ENCODE data around the gene STXBP5. TPM values are rescaled to one million over a fixed set of nuclear protein-coding genes. Genes with fewer than 3 reads are reported as not detected.

Gene STXBP5
- total RNA-seq, 2 experiments from 2014 or later: 11.4 to 11.5 TPM

DNA sequence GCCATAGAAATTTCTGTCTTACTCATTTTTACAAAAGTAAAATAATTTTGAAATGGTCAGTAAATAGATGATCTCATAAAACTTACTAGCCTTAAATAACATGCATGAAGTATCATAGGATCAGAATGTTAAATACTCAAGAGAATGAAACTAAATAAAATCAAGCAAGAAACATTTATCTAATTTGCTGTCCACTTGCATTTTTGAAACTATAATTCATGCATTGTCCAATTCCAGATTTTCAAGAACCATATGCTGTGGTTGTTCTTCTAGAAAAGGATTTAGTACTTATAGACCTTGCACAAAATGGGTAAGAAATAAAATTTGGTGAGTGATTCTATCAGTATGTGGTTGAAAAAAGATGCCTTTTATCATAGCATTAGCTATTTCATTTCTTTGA is 107.0 kb downstream of the STXBP5 start:
- H3K27ac Mint-ChIP-seq: no peak overlapping the region
- intact Hi-C loops (cut with micrococcal nuclease): no loop called here
- H3K4me1 Mint-ChIP-seq (ENCODE audit: low read depth): no peaks in the 10 kb centered on the region
- no peaks in the 10 kb centered on the region for H3K9me3 Mint-ChIP-seq
- TF ChIP-seq, protein P1, sequence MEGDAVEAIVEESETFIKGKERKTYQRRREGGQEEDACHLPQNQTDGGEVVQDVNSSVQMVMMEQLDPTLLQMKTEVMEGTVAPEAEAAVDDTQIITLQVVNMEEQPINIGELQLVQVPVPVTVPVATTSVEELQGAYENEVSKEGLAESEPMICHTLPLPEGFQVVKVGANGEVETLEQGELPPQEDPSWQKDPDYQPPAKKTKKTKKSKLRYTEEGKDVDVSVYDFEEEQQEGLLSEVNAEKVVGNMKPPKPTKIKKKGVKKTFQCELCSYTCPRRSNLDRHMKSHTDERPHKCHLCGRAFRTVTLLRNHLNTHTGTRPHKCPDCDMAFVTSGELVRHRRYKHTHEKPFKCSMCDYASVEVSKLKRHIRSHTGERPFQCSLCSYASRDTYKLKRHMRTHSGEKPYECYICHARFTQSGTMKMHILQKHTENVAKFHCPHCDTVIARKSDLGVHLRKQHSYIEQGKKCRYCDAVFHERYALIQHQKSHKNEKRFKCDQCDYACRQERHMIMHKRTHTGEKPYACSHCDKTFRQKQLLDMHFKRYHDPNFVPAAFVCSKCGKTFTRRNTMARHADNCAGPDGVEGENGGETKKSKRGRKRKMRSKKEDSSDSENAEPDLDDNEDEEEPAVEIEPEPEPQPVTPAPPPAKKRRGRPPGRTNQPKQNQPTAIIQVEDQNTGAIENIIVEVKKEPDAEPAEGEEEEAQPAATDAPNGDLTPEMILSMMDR (IDR thresholded peaks at IDR 0.05): no peak
- DNase-seq (no peak), ATAC-seq (no peak)
- no peaks in the 10 kb centered on the region for H3K36me3 Mint-ChIP-seq (ENCODE audit: low read depth)
- no peak overlapping the region for H3K4me3 Mint-ChIP-seq
- H3K27me3 Mint-ChIP-seq: no peaks in the 10 kb centered on the region
- ChIA-PET CTCF (no interaction called here), POLR2A (no interaction called here)

DNA sequence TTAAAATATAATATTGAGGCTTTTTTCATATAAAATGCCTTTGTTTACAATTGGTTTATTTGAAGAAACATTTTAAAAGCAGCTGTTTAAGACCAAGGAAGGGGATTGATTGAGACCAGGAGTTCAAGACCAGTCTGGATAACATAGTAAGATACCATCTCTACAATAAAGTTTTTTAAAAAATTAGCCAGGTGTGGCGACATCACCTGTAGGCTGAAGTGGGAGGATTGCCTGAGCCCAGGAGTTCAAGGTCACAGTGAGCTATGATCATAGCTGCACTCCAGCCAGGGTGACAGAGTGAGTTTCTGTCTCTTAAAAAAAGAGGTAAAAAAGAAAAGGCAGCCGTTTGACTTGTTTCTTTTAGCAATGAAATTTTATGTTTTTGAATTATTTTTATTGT is 117.0 kb downstream of the STXBP5 start:
- intact Hi-C loops (cut with micrococcal nuclease): no loop called here
- peaks cover 19% of the 10 kb centered on the region for H3K4me1 Mint-ChIP-seq (ENCODE audit: low read depth)
- ChIA-PET CTCF (no interaction called here), POLR2A (no interaction called here)
- H3K36me3 Mint-ChIP-seq (ENCODE audit: low read depth): peaks cover 14% of the 10 kb centered on the region
- H3K9me3 Mint-ChIP-seq: no peaks in the 10 kb centered on the region
- TF ChIP-seq, protein P1 (IDR thresholded peaks at IDR 0.05): no peak
- DNase-seq (no peak), ATAC-seq (no peak)
- no peak overlapping the region for H3K27ac Mint-ChIP-seq
- H3K4me3 Mint-ChIP-seq: no peak overlapping the region
- no peaks in the 10 kb centered on the region for H3K27me3 Mint-ChIP-seq

DNA sequence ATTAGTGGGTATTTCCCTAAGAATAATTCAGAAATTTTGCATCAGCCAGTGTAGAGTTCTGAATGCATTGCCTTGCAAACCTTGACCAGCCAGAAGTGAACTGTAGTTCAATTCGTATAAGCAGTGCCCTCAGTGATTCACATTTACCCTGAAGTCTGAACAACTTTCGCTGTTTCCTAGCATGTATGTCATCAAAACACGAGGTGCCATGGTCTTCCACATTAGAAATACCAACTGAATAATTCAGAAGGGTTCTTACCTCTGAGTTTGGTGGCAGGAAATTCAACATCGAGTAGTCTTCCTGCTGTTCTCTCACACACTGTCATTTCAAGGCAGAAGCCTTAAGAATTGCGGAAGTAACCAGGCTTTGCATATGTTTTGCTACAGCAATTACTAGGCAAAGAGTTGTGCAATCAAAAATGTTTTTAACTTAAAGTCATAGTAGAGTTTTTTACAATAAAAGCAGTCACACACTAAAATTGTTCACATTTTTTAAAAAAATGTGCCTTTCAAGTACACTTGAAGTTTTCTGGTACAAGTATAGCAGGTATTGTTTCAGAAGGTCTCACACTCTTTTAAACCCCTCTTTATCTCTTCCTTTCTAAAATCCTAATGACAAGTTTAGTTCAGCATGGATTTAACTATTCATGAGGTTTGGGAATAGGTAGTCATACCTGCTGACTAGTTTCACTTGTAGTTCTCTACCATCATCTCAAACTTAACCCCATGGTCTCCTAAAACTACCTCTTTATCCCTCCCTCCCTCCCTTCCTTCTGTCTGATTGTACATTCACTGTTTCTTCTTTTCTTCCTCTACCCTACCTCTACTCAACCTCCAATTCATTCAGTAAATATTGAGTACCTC is 118.3 kb downstream of the STXBP5 start:
- ChIA-PET POLR2A (no interaction called here), CTCF (no interaction called here)
- Mint-ChIP-seq H3K36me3 (ENCODE audit: low read depth) (peaks cover 18% of the 10 kb centered on the region), H3K9me3 (no peaks in the 10 kb centered on the region), H3K27me3 (no peaks in the 10 kb centered on the region), H3K27ac (peak overlapping the region; percentile 94), H3K4me3 (peak overlapping the region; percentile 62), H3K4me1 (ENCODE audit: low read depth) (peaks cover 19% of the 10 kb centered on the region)
- peak; percentile 39 for DNase-seq
- intact Hi-C loops (cut with micrococcal nuclease): no loop called here
- ATAC-seq: peak; percentile 90
- TF ChIP-seq, protein P1 (IDR thresholded peaks at IDR 0.05): no peak

DNA sequence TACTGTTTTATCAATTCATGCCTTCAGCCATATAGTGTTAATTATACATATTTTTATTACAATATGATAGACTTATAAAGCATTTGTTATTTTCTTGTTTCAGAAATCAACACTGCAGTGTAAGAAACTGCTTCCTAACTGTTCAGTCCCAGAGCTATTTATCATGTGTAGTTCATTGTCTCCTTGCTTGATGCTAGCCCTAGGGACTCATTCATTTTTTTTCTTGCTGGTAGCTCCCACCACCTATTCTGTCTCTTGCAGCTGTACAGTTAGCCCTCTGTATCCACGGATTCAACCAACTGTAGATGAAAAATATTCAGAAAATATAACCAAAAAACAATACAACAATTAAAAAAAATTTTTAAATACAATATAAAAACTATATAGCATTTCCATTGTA is 121.3 kb downstream of the STXBP5 start:
- ChIA-PET CTCF (no interaction called here), POLR2A (no interaction called here)
- H3K27me3 Mint-ChIP-seq: no peaks in the 10 kb centered on the region
- DNase-seq (no peak), ATAC-seq (no peak)
- intact Hi-C loops (cut with micrococcal nuclease): no loop called here
- H3K4me1 Mint-ChIP-seq (ENCODE audit: low read depth): peaks cover 19% of the 10 kb centered on the region
- no peak overlapping the region for H3K4me3 Mint-ChIP-seq
- no peaks in the 10 kb centered on the region for H3K9me3 Mint-ChIP-seq
- H3K36me3 Mint-ChIP-seq (ENCODE audit: low read depth): peaks cover 22% of the 10 kb centered on the region
- TF ChIP-seq, protein P1 (IDR thresholded peaks at IDR 0.05): no peak
- no peak overlapping the region for H3K27ac Mint-ChIP-seq

DNA sequence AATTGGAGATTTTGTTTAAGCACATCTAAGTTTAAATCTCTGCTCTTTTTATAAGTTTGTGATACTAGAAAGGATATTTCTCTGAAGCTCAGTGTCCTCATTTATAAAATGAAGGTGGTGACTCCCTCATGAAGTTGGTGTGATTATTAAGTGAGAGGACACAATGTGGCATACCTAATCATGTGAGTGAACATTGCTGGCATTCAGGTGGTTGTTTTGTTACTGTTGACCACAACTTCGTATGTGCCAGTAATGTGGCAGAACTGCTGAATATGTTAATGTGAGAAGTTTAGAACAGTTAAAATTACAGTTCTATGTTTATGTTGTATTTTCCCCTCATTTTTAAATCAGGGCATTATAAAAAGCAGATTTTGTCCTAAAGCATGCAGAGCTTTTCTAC is 127.2 kb downstream of the STXBP5 start:
- no peaks in the 10 kb centered on the region for H3K27me3 Mint-ChIP-seq
- DNase-seq: no peak
- CTCF ChIA-PET: no interaction called here
- no peaks in the 10 kb centered on the region for H3K4me1 Mint-ChIP-seq (ENCODE audit: low read depth)
- intact Hi-C loops (cut with micrococcal nuclease): no loop called here
- peaks cover 19% of the 10 kb centered on the region for H3K36me3 Mint-ChIP-seq (ENCODE audit: low read depth)
- POLR2A ChIA-PET: no interaction called here
- ATAC-seq: no peak
- no peak overlapping the region for H3K27ac Mint-ChIP-seq
- no peak overlapping the region for H3K4me3 Mint-ChIP-seq
- TF ChIP-seq, protein P1 (IDR thresholded peaks at IDR 0.05): no peak
- no peaks in the 10 kb centered on the region for H3K9me3 Mint-ChIP-seq

Measured in activated CD8-positive, alpha-beta T cell treated with anti-CD3 and anti-CD28 coated beads for 36 hours (primary cell).